Fibroblast of upper back skin (primary cell): ENCODE data around the gene KLHL29.
A peak's percentile ranks its signal among the peaks of the same experiment; 100 is the strongest.

Experiments
- DNase-seq: peaks from one replicate; pipeline ENCODE4 v3.0.0-alpha.2; 2013

Gene KLHL29

GRCh38 chr2:23478933-23479683, 94.1 kb downstream of the KLHL29 start:
- DNase-seq: no peak

- DNase-seq: peak; percentile 93
Observed at GRCh38 chr2:23480957-23481797, 96.2 kb downstream of the KLHL29 start.

GRCh38 chr2:23482188-23482587, 97.2 kb downstream of the KLHL29 start:
- DNase-seq: no peak

GRCh38 chr2:23482607-23483006, 97.6 kb downstream of the KLHL29 start:
- DNase-seq: no peak

- no peak for DNase-seq
Observed at GRCh38 chr2:23483791-23484190, 98.8 kb downstream of the KLHL29 start.

GRCh38 chr2:23484275-23484674, 99.3 kb downstream of the KLHL29 start:
- no peak for DNase-seq

GRCh38 chr2:23484767-23485166, 99.8 kb downstream of the KLHL29 start:
- no peak for DNase-seq

- no peak for DNase-seq
Observed at GRCh38 chr2:23485261-23485660, 100.3 kb downstream of the KLHL29 start.

- no peak for DNase-seq
Observed at GRCh38 chr2:23485841-23486683, 101.1 kb downstream of the KLHL29 start.

GRCh38 chr2:23486684-23487075, 101.7 kb downstream of the KLHL29 start:
- DNase-seq: peak; percentile 52

GRCh38 chr2:23487735-23488492, 102.9 kb downstream of the KLHL29 start:
- peak; percentile 62 for DNase-seq

- DNase-seq: no peak
Observed at GRCh38 chr2:23488584-23488983, 103.6 kb downstream of the KLHL29 start.

- DNase-seq: no peak
Observed at GRCh38 chr2:23489471-23490322, 104.7 kb downstream of the KLHL29 start.

- no peak for DNase-seq
Observed at GRCh38 chr2:23491591-23492336, 106.8 kb downstream of the KLHL29 start.

- DNase-seq: no peak
Observed at GRCh38 chr2:23492337-23492675, 107.3 kb downstream of the KLHL29 start.

GRCh38 chr2:23492921-23493320, 107.9 kb downstream of the KLHL29 start:
- no peak for DNase-seq

GRCh38 chr2:23493846-23494245, 108.9 kb downstream of the KLHL29 start:
- DNase-seq: no peak

GRCh38 chr2:23494286-23494685, 109.3 kb downstream of the KLHL29 start:
- no peak for DNase-seq

GRCh38 chr2:23495661-23496114, 110.7 kb downstream of the KLHL29 start:
- no peak for DNase-seq

GRCh38 chr2:23496456-23496855, 111.5 kb downstream of the KLHL29 start:
- no peak for DNase-seq

GRCh38 chr2:23497063-23497462, 112.1 kb downstream of the KLHL29 start:
- DNase-seq: peak; percentile 71
